ENCODE measurements around the gene EFTUD2.

The EFTUD2 gene

DNA sequence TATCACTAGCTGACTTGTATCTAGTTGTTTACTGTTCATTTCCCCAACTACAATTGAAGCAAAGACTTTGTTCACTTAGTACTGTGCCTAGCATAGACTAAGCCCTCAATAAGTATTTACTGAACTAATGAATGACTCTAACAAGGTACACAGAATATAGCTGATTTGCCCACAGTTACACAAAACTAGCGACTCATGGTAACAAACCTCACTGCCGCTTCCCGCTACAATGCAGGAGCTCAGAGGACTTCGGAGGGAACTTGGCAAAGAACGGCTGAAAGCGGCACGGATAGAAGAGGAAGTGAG is 524 bp downstream of the EFTUD2 start:
- DNase-seq (ENCODE audit: low read depth) = no peak
- peak overlapping the region; percentile 84 for H3K4me3 ChIP-seq (ENCODE audit: low read depth, low read length)

- H3K4me3 ChIP-seq (ENCODE audit: low read depth, low read length) = no peak overlapping the region
- DNase-seq (ENCODE audit: low read depth) = no peak
These were observed 4.6 kb downstream of the EFTUD2 start for GRCh38 chr17:44894642-44895041.

DNA sequence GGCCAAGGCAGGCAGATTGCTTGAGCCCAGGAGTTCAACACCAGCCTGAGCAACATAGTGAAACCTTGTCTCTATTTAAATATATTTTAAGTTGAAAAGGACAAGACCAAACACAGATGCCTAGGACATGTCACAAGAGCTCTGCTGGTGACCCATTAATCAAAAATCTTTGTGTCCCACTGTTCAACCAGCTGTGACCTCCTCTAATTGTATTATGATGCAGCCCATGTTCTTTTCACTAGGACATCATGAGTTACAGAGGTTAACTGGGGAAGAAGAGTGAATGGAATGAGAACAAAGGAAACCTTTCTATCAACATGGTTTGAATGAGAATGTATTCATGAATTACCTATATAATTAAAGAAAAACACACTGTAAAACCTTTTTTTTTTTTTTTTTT is 7.0 kb downstream of the EFTUD2 start:
- no peak for DNase-seq (ENCODE audit: low read depth)
- H3K4me3 ChIP-seq (ENCODE audit: low read depth, low read length) = no peak overlapping the region

GRCh38 chr17:44889003-44889402 is 10.2 kb downstream of the EFTUD2 start:
- DNase-seq (ENCODE audit: low read depth) = no peak
- H3K4me3 ChIP-seq (ENCODE audit: low read depth, low read length) = no peak overlapping the region

- no peak overlapping the region for H3K4me3 ChIP-seq (ENCODE audit: low read depth, low read length)
- no peak for DNase-seq (ENCODE audit: low read depth)
These were observed 11.0 kb downstream of the EFTUD2 start for GRCh38 chr17:44887971-44888954.

GRCh38 chr17:44887016-44887415 is 12.2 kb downstream of the EFTUD2 start:
- no peak for DNase-seq (ENCODE audit: low read depth)
- H3K4me3 ChIP-seq (ENCODE audit: low read depth, low read length) = no peak overlapping the region

GRCh38 chr17:44884941-44885340 is 14.3 kb downstream of the EFTUD2 start:
- no peak overlapping the region for H3K4me3 ChIP-seq (ENCODE audit: low read depth, low read length)
- no peak for DNase-seq (ENCODE audit: low read depth)

DNA sequence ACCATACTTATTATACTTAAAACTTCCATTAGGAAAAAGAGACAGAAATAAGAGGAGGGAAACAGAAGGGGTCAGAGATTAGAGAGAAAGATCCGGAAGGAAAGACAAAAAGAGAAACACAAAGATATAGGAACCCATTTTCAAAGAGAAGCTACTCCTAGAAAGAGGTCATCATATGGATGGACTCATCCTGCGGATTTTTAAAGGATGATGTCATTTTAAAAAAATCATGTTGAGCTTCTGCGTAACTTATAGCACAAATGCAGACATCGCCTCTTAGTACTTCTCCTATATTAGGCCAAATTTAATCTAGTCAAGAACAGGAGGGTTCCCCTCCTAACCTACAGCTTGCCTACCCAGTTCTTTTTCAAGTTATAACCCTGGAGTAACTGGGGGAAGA is 18.1 kb downstream of the EFTUD2 start:
- no peak for DNase-seq (ENCODE audit: low read depth)
- no peak overlapping the region for H3K4me3 ChIP-seq (ENCODE audit: low read depth, low read length)

DNA sequence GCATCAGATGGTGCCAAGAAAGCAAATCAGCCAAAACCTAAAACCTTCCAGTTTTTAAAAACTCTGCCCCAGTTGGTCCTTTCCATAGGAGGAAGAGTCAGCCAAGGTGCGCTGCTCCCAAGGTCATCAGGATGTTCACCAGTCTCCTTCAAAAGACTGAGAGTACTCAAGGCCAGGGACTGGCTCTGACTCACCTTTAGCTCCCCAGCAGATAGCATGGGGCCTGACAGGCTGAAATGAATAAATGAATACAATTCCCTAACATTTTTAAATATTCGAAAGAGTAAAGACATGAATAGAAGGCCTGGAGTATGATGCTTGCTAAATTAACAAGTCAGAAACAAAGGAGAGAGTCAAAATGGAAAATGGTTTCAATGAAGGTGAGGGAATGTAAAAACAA is 19.2 kb downstream of the EFTUD2 start:
- DNase-seq (ENCODE audit: low read depth) = no peak
- H3K4me3 ChIP-seq (ENCODE audit: low read depth, low read length) = no peak overlapping the region

DNA sequence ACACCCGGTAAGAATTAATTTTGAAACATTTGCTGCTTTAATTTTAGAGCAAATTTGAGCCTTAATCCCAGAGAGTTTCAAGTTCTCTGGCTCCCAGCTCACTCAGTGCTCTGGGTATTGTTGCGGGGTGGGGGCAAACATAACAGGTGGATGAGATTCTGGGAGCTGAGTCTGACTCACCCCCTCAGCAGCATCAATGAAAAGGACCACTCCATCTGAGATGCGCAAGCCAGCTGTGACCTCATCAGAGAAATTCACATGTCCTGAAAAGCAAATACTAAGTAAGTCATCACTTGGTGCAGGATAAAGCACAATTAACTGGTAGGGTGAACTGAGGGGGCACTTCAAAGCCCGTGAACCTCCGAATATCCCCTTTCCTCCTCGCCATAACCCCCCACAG is 19.9 kb downstream of the EFTUD2 start:
- no peak for DNase-seq (ENCODE audit: low read depth)
- H3K4me3 ChIP-seq (ENCODE audit: low read depth, low read length) = no peak overlapping the region

DNA sequence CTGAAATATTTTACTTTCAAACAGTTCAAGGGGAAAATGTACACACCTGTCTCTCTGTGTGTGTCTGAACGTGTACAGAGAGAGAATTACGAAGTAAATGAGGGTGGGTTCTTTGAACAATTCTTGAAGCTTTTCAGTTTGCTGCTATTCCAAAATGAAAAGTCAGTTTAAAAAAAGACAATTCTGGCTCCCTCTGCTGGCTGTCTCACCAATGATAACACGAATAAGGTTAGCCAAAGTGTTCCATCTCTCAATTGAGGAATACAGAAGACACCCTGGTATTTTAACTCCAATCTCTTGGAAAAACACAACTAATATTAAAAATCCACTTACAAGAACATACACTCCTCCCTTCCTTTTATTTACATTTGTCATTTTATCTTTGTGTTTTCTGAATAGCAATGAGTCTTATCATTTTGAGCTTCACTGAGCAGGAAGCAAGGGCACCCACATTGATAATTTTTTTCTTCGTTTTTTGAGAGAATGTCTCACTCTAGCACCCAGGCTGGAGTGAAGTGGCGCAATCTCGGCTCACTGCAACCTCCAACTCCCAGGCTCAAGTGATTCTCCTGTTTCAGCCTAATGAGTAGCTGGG is 20.5 kb downstream of the EFTUD2 start:
- no peak for DNase-seq (ENCODE audit: low read depth)
- H3K4me3 ChIP-seq (ENCODE audit: low read depth, low read length) = no peak overlapping the region

GRCh38 chr17:44877121-44877520 is 22.1 kb downstream of the EFTUD2 start:
- H3K4me3 ChIP-seq (ENCODE audit: low read depth, low read length) = no peak overlapping the region
- no peak for DNase-seq (ENCODE audit: low read depth)

GRCh38 chr17:44875761-44876160 is 23.5 kb downstream of the EFTUD2 start:
- H3K4me3 ChIP-seq (ENCODE audit: low read depth, low read length) = no peak overlapping the region
- no peak for DNase-seq (ENCODE audit: low read depth)

DNA sequence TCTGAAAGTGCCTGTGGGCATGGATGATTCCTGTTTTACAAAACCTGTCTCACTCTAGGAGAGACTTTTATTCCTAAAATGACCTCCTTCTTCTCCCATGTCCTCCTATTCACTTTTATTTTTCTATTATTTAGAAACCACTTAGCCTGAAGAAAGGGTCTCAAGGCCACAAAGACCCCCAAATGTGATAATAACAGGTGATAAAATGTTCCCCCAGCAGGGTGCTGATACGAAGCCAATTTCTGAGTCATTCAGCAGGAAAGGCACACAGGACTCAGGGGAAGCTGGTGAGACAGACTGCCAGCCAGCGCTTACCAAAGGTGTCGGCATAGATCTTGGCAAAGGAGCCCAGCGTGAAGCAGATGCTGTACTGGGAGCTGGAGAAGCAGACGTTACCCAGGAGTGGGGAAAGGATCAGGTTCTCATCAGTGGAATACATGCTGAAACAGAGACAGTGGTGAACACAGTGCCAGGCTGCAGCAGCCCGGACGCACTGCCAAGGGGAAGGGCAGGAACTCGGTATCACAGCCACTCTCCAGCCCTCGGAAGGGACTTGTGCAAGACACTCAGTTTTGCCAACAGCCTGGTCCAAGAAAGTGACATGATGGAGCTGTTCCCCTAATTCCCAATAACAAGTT is 27.0 kb downstream of the EFTUD2 start:
- DNase-seq (ENCODE audit: low read depth) = no peak
- no peak overlapping the region for H3K4me3 ChIP-seq (ENCODE audit: low read depth, low read length)

- H3K4me3 ChIP-seq (ENCODE audit: low read depth, low read length) = no peak overlapping the region
- DNase-seq (ENCODE audit: low read depth) = no peak
These were observed 27.7 kb downstream of the EFTUD2 start for GRCh38 chr17:44871556-44871955.

- DNase-seq (ENCODE audit: low read depth) = no peak
- no peak overlapping the region for H3K4me3 ChIP-seq (ENCODE audit: low read depth, low read length)
These were observed 31.4 kb downstream of the EFTUD2 start for GRCh38 chr17:44867841-44868240.

- DNase-seq (ENCODE audit: low read depth) = no peak
- no peak overlapping the region for H3K4me3 ChIP-seq (ENCODE audit: low read depth, low read length)
These were observed 33.3 kb downstream of the EFTUD2 start for GRCh38 chr17:44865931-44866330.

GRCh38 chr17:44865231-44865660 is 34.0 kb downstream of the EFTUD2 start:
- H3K4me3 ChIP-seq (ENCODE audit: low read depth, low read length) = no peak overlapping the region
- DNase-seq (ENCODE audit: low read depth) = peak; percentile 20

DNA sequence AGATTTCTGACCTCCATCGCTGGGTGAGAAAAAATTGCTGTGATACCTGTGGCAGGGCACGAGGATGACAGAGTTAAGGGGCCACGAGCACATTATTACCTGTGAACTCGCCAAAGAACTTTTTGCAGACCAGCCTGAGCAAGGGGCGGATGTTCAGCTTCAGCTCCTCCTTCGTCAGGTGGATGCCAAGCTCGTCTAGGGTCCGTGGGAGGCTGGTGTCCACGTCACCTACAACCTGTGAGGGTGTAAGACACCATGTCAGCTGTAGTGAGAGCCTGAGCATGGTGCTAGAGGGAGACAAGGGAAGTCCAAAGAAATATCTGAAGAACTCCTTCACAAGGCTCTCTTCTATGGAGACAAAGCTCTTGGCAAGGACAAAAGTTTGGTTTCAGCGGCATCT is 34.4 kb downstream of the EFTUD2 start:
- no peak overlapping the region for H3K4me3 ChIP-seq (ENCODE audit: low read depth, low read length)
- DNase-seq (ENCODE audit: low read depth) = no peak

DNA sequence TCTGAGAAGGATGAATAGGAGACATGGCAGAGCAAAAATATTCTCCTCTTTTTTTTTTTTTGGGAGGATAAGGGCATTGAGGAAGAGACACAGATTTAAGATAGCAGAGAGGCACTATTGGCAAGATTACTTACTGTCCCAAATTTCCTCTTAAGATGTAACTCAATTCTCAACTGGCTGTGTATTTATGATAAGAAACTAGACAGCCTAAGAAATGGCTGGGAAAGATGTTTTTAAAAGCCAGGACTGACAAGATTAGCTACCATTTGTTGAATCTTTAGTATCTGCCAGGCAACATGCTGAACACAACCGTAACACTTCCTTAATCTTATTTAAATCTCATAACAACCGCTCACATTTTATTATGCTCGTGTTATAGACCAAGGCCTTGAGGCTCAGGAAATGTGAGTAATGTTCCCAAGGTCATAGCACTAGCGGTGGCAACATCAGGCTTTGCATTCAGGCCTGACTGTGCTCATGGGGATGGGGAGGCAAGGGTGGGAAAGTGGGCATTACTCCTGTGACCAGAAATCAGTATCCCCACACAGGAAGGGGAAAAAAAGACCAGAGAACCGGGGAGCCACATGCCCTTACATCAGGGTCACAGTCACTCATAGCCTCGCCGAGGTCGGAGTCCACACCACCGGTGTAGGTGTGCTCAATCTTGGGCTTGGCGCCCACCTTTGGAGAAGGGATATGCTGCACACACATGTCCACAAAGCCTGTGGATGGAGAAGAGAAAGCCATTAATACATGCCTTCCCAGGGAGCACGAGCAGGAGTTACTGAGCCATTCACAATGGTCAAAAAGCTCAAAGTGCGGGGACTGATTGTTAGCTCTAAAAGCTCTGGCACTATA is 36.0 kb downstream of the EFTUD2 start:
- H3K4me3 ChIP-seq (ENCODE audit: low read depth, low read length) = no peak overlapping the region
- no peak for DNase-seq (ENCODE audit: low read depth)
